ENCODE data around the gene ZNF726.

DNA sequence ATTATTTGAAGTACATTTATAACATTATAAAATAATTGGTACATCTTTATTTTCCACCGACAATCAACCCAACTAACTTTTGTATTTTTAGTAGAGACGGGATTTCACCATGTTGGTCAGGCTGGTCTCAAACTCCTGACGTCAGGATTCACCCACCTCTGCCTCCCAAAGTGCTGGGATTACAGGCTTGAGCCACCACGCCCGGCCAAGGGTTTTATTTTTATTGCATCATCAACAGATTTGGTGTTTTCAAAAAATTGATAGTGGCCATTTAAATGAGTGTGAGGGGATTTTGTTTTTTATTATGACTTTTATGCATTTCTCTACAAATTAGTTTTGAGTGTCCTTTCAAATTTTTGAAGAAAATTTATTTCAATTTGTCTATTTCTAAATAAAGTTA lies 10.6 kb downstream of the ZNF726 start:
- no peak for TF ChIP-seq POLR2AphosphoS5 (IDR thresholded peaks at IDR 0.05; ENCODE audit: low read depth)
- no peak for TF ChIP-seq JUNB (IDR thresholded peaks at IDR 0.05; ENCODE audit: unreplicated experiment)
- TF ChIP-seq, protein P1, sequence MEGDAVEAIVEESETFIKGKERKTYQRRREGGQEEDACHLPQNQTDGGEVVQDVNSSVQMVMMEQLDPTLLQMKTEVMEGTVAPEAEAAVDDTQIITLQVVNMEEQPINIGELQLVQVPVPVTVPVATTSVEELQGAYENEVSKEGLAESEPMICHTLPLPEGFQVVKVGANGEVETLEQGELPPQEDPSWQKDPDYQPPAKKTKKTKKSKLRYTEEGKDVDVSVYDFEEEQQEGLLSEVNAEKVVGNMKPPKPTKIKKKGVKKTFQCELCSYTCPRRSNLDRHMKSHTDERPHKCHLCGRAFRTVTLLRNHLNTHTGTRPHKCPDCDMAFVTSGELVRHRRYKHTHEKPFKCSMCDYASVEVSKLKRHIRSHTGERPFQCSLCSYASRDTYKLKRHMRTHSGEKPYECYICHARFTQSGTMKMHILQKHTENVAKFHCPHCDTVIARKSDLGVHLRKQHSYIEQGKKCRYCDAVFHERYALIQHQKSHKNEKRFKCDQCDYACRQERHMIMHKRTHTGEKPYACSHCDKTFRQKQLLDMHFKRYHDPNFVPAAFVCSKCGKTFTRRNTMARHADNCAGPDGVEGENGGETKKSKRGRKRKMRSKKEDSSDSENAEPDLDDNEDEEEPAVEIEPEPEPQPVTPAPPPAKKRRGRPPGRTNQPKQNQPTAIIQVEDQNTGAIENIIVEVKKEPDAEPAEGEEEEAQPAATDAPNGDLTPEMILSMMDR (conservative IDR thresholded peaks at IDR 0.05; ENCODE audit: low read depth in 2 of 2): no peak
- no peak for TF ChIP-seq EZH2 (IDR thresholded peaks at IDR 0.05; ENCODE audit: low read depth, unreplicated experiment)
- TF ChIP-seq EZH2phosphoT487 (IDR thresholded peaks at IDR 0.05; ENCODE audit: unreplicated experiment): no peak
- no peak for TF ChIP-seq STAT1 (IDR thresholded peaks at IDR 0.05; ENCODE audit: unreplicated experiment)
- TF ChIP-seq, protein P2, sequence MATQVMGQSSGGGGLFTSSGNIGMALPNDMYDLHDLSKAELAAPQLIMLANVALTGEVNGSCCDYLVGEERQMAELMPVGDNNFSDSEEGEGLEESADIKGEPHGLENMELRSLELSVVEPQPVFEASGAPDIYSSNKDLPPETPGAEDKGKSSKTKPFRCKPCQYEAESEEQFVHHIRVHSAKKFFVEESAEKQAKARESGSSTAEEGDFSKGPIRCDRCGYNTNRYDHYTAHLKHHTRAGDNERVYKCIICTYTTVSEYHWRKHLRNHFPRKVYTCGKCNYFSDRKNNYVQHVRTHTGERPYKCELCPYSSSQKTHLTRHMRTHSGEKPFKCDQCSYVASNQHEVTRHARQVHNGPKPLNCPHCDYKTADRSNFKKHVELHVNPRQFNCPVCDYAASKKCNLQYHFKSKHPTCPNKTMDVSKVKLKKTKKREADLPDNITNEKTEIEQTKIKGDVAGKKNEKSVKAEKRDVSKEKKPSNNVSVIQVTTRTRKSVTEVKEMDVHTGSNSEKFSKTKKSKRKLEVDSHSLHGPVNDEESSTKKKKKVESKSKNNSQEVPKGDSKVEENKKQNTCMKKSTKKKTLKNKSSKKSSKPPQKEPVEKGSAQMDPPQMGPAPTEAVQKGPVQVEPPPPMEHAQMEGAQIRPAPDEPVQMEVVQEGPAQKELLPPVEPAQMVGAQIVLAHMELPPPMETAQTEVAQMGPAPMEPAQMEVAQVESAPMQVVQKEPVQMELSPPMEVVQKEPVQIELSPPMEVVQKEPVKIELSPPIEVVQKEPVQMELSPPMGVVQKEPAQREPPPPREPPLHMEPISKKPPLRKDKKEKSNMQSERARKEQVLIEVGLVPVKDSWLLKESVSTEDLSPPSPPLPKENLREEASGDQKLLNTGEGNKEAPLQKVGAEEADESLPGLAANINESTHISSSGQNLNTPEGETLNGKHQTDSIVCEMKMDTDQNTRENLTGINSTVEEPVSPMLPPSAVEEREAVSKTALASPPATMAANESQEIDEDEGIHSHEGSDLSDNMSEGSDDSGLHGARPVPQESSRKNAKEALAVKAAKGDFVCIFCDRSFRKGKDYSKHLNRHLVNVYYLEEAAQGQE (IDR thresholded peaks at IDR 0.05; ENCODE audit: unreplicated experiment): no peak
- TF ChIP-seq ZNF331 (CRISPR knock-in tag; IDR thresholded peaks at IDR 0.05; ENCODE audit: low read depth): no peak
- no peak for TF ChIP-seq CREB1 (CRISPR knock-in tag; IDR thresholded peaks at IDR 0.05; ENCODE audit: low read depth)
- no peak for TF ChIP-seq NANOG (IDR thresholded peaks at IDR 0.05; ENCODE audit: borderline replicate concordance)
- TF ChIP-seq ZNF114 (CRISPR knock-in tag; IDR thresholded peaks at IDR 0.05): no peak

All from GM23338 (cell line).